Activated T-cell treated with anti-CD3 and anti-CD28 coated beads for 24 hours (primary cell): ENCODE data around the gene GSE1.

Experiments used
- DNase-seq: peaks from one replicate; pipeline ENCODE4 v3.0.0-alpha.2; 2020; ENCODE audit warnings: low read depth

Gene GSE1

GRCh38 chr16:85606904-85607303, 6.2 kb upstream of the GSE1 start:
- DNase-seq: no peak

DNA sequence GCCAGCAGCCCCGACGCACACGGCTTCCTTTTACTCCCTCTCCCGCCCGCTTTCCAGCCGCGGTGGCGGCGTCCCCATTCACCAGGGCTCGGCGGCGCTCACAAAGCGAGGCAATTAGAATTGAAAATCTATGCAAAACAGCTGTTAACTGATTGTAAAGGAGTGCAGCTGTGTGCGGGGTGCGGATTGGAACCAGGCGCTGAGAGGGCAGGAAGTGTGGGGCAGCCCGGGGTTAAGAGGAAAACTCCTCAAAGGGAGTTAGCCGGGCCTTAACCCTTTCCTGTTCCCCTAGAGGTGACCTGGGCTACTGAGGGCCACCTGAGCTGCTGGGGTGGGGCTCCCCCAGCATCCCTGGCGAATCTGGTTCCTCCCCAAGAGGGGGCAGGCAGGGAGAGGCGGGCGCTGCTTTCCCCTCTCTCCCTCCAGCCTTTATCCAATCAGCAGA, 5.8 kb upstream of the GSE1 start:
- no peak for DNase-seq

GRCh38 chr16:85607796-85608514, 5.2 kb upstream of the GSE1 start:
- no peak for DNase-seq

DNA sequence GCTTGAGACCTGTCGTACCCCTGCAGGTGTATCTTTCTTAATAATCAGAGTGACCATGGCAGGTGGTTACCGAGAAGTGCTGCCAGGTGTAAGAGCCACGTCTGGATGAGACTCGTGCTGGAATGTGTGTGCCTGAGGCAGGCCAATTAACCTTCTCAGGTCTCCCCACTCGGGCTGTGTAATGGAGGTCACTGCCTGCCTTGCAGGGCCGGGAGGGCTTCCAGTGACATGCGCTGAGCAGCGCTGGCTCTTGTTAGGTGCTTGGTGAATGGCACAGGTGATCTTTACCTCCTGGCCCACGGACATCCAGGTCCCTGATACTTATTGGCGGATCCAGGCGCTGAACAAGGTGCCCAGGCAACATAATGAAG, 4.6 kb upstream of the GSE1 start:
- no peak for DNase-seq

DNA sequence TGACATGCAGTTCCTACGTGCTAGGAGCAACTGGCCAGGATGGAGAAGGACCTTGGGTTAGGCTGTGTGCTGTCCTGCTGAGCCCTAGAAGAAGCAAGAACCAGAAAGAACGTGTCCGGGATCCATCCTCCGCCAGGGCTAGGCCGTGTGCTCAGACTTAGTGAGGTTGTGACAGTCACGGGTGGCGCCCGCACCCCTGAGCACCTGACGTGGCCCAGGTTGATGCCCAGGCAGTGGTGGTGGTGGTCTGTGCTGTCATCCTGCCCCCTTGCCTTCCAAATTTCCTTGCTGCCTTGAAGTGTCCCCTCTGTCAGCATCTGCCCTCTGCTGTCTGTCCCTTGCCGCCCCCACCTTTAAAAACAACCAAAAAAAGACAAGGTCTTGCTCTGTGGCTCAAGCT, 4.2 kb upstream of the GSE1 start:
- no peak for DNase-seq

DNA sequence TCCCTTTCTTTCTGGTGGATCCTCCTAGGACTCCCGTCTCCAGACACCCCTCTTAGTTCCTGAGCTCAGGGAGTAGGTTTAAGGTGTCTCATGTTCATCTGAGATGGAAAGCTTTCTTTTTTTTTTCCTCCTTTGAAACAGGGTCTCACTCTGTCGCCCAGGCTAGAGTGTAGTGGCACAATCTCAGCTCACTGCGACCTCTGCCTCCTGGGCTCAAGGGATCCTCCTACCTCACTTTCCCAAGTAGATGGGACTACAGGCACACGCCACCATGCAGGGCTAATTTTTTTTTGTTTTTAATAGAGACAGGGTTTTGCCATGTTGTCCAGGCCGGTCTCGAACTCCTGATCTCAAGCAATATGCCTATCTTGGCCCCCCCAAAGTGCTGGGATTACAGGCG, 3.6 kb upstream of the GSE1 start:
- no peak for DNase-seq

- no peak for DNase-seq
Observed at GRCh38 chr16:85610059-85610445, 3.1 kb upstream of the GSE1 start.

- DNase-seq: peak; percentile 83
Observed at GRCh38 chr16:85610446-85611193, 2.5 kb upstream of the GSE1 start.

- no peak for DNase-seq
Observed at GRCh38 chr16:85611194-85611443, 2.0 kb upstream of the GSE1 start.

DNA sequence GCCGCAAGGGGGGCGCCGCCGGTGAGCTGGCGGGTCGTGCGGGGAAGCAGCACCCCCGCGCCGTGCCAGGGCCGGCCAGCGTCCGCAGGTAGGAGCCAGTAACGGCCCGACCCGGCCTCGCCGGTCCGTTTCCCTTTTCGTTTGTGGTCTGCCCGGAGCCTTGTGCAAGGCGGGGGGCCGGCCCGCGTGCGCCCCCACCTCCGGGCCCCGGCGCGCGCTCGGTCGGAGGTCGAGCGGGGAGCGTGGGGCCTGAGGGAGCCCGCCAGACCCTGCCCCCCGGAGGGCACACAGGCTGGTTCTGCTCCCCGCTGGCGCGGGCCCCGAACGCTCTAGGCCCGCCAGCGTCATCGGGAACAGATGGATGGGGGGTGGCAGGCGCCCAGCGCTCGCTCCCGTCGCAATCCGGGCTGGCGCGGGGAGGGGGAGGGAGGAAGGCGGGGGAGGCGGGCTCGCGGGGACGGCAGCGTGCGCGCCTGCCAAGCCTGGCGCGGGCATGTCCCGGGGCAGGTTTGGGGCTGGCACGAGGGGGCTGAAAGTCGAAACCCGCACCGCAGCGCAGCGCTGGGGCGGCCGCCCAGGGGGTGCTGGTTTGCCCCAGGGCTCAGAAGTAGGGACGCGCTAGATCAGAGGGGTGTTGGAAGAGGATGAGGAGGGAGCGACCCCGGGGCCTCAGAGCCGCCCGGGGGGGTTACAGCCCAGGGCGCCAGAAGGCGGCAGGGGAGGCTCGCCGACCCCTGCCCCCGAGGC, 1.5 kb upstream of the GSE1 start:
- peak; percentile 28 for DNase-seq

- no peak for DNase-seq
Observed at GRCh38 chr16:85612191-85612800, 826 bp upstream of the GSE1 start.

GRCh38 chr16:85613604-85614337, 649 bp downstream of the GSE1 start:
- no peak for DNase-seq

DNA sequence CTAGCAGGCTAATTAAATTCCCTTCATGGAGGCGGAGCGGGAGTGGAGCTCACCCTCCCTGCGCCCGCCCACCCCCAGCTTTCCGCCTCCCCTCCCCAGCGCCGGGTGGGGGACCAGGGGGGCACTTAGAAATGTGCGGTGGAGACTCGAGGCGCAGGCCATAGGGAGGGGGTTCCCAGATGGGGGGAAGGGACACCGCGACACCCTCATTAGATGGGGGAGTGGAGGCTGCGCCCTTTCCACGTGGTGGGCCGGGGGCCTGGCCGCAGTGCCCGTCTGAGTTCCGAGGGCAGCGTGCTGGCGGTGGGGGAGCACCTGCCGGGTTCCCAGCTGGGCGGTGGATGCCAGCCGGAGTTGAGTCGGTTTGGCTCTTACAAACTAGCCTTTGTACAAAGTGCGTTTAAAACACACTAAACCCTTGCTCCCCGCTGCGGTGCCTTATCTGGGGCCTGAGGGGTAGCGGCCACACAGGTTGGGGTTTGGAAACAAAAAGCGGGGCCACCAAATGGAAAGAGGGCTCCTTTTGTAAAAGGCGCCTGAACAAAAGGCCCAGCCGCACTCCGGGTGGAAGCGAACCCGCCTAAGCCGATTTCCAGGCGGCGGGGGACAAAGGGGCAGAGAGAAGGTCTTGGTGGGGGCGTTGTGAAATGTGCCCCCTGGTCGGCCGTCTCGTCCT, 1.4 kb downstream of the GSE1 start:
- no peak for DNase-seq

GRCh38 chr16:85615014-85615851, 2.1 kb downstream of the GSE1 start:
- peak; percentile 46 for DNase-seq

DNA sequence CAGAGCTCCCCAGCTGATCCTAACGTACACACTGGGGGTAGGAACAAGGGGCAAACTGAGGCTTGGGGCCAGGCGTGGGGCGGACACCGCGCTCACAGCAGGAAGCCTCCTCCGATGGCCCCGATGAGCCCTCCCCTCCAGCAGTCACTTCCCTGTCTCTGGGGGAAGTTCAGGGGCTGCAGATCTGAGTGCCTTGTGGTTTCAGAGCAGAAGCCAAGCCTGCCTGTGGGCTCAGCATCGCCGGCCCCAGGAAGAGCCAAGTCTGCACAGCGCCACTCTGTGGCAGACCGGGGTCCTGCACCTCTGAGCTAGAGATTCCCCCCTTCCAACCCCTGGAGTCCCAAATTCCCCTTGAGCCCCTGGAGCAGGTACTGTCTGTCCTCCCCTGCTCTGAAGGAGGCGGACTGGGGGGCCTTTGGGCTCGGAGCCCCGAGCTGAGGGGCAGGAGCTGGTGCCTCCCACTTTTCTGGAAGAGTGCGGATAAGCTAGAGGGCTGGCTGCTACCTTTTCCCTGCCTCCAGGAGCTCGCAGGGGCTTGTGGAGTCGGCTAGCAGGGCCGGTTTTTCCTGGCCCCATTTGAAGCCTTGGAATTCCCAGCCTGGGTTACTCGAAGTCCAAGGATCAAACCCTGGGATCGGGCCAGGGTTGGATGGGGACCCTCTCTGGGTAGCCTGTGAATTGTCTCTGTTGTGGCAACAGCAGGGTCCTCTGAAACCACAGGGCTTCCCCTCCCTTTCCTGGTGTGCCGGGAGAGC, 2.9 kb downstream of the GSE1 start:
- peak; percentile 66 for DNase-seq

DNA sequence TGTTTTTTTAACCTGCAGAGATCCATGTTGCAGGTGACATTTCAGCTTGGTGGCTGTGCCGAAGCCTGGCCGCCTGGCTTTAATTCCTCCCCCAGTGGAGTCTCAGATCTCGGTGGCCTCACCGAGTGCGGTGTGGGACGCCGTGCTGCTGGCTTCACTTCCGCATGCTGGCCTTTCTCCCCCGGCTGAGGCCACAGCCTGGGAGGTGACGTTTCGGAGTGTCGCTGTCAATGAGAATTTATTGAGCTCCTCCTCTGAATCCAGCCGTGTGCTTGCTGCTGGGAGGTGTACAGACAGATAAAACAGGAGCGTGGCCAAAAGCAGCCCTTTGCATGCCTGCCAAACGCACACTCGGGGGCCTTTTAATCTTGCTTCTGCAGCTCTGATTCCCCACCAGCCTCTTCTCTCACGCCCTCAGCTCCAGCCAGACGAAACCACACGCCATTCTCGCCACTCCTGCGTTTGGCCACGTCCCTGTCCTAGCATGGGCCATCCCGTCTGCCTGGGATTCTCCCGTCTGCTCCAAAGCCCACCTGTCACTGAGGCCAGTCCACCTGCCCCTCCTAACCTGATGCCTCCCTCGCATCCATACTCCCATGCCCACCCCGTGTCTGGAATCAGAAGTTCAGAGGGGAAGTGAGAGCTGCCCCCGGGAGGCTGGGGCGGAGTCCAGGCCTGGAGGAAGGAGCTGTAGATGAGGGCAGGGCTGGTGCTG, 3.6 kb downstream of the GSE1 start:
- DNase-seq: no peak

- no peak for DNase-seq
Observed at GRCh38 chr16:85617948-85618347, 4.8 kb downstream of the GSE1 start.

GRCh38 chr16:85618521-85618920, 5.4 kb downstream of the GSE1 start:
- DNase-seq: no peak
